A549 (cell line): ENCODE measurements around the gene NEDD8. TPM values are rescaled to one million over a fixed set of nuclear protein-coding genes. Genes with fewer than 3 reads are reported as not detected.

Experiments
- ATAC-seq, 2 experiments: fragments of 200-7000 bp in 1 of 2; fragments of >200 bp in 1 of 2; cut with Nextera tagmentation in 1 of 2; cut with Tn5 transposase in 1 of 2; 3 replicates each; pipeline versions ENCODE4 v1.8.0 to v1.9.1; 2018 to 2020; ENCODE audit warnings: mild to moderate bottlenecking in 1 of 2, moderate library complexity in 1 of 2
- CTCF ChIA-PET: fragments of 300-600 bp; sonication (Branson Sonifier 250); formaldehyde crosslinking; extraction: SDS; loops from one replicate; lab custom pipeline; 2021; ENCODE audit warnings: antibody characterized with exemption, inconsistent platforms; lab: Yijun Ruan, JAX
- POLR2A ChIA-PET: fragments of 350-600 bp; formaldehyde crosslinking; extraction: SDS; loops from one replicate; lab custom pipeline; 2021; ENCODE audit warnings: antibody characterized with exemption, inconsistent platforms; lab: Yijun Ruan, JAX
- DNase-seq, 2 experiments: peaks; one replicate each; pipeline versions ENCODE4 v3.0.0 to v3.0.0-alpha.2; 2011 to 2016; ENCODE audit warnings: low read depth in 1 of 2, low spot score in 1 of 2
- FAIRE-seq: peaks from 2 replicates; lab custom pipeline; 2011; peaks lifted over from hg19 to GRCh38; lab: Jason Lieb, UNC
- H3K27ac ChIP-seq, 2 experiments: fragments of >200 bp; sonication (Bioruptor Twin); formaldehyde crosslinking; 3 replicates each; pipeline ENCODE4 v1.5.1; 2016 to 2017
- H3K4me1 ChIP-seq: fragments of >200 bp; sonication (Bioruptor Twin); formaldehyde crosslinking; 3 replicates; pipeline ENCODE4 v1.6.1; 2016
- H3K4me2 ChIP-seq: fragments of >200 bp; sonication (Bioruptor Twin); formaldehyde crosslinking; 3 replicates; pipeline ENCODE4 v1.6.1; 2016
- H3K4me3 ChIP-seq: fragments of >200 bp; sonication (Bioruptor Twin); formaldehyde crosslinking; 3 replicates; pipeline ENCODE4 v1.5.1; 2016
- H3K9me3 ChIP-seq: fragments of >200 bp; sonication (Bioruptor Twin); formaldehyde crosslinking; 3 replicates; pipeline ENCODE4 v1.6.1; 2016
- CBX2 ChIP-seq: fragments of 200-600 bp; sonication (generic); IDR thresholded peaks from 2 replicates; pipeline ENCODE4 v1.6.1; 2016; ENCODE audit warnings: low read depth, mild to moderate bottlenecking, borderline replicate concordance
- CHD4 ChIP-seq: fragments of 200-600 bp; sonication (generic); IDR thresholded peaks from 2 replicates; pipeline ENCODE4 v1.6.1; 2016; ENCODE audit warnings: antibody characterized with exemption, mild to moderate bottlenecking, borderline replicate concordance
- FOSB ChIP-seq: fragments of 250-450 bp; sonication (Bioruptor Pico); IDR thresholded peaks from 2 replicates; pipeline ENCODE4 v1.5.0; 2020; ENCODE audit warnings: mild to moderate bottlenecking, moderate library complexity
- HDAC2 ChIP-seq: fragments of 200-600 bp; sonication (generic); IDR thresholded peaks from 2 replicates; pipeline ENCODE4 v1.6.1; 2016
- HEYL ChIP-seq: fragments of 250-450 bp; sonication (Bioruptor Pico); IDR thresholded peaks from 2 replicates; pipeline ENCODE4 v1.8.0; 2021; ENCODE audit warnings: mild to moderate bottlenecking, moderate library complexity
- HOXA7 ChIP-seq: fragments of 250-450 bp; sonication (Bioruptor Pico); IDR thresholded peaks from 2 replicates; pipeline ENCODE4 v1.5.0; 2020; ENCODE audit warnings: mild to moderate bottlenecking, moderate library complexity
- JUN ChIP-seq, 2 experiments: fragments of >200 bp; sonication (Bioruptor Twin); formaldehyde crosslinking; IDR thresholded peaks; 2 replicates in 1 of 2; 3 replicates in 1 of 2; pipeline ENCODE4 v1.6.1; 2016 to 2017
- KDM1A ChIP-seq: fragments of 200-600 bp; sonication (generic); IDR thresholded peaks from 2 replicates; pipeline ENCODE4 v1.6.1; 2016; ENCODE audit warnings: low read depth, mild to moderate bottlenecking
- KDM5A ChIP-seq: fragments of 200-600 bp; sonication (generic); IDR thresholded peaks from 2 replicates; pipeline ENCODE4 v1.6.1; 2016; ENCODE audit warnings: antibody characterized with exemption, mild to moderate bottlenecking
- MAFK ChIP-seq: fragments of 450-650 bp; IDR thresholded peaks from 2 replicates; pipeline ENCODE4 v1.6.1; 2014; ENCODE audit not compliant: partially characterized antibody
- MAZ ChIP-seq: fragments of 150-350 bp; IDR thresholded peaks from 2 replicates; pipeline ENCODE4 v1.6.1; 2014; ENCODE audit warnings: antibody characterized with exemption, low read depth, low read length, borderline replicate concordance
- PHF8 ChIP-seq: fragments of 200-600 bp; sonication (generic); IDR thresholded peaks from 2 replicates; pipeline ENCODE4 v1.6.1; 2016; ENCODE audit warnings: low read depth, mild to moderate bottlenecking, antibody characterized with exemption, moderate library complexity, borderline replicate concordance
- POLR2A ChIP-seq: IDR thresholded peaks from 2 replicates; pipeline ENCODE4 v1.6.1; 2012; ENCODE audit warnings: mild to moderate bottlenecking, low read length
- RARB ChIP-seq: fragments of 250-450 bp; sonication (Bioruptor Pico); IDR thresholded peaks from 2 replicates; pipeline ENCODE4 v1.8.0; 2021; ENCODE audit warnings: mild to moderate bottlenecking, moderate library complexity
- RCOR1 ChIP-seq: fragments of 150-350 bp; IDR thresholded peaks from 2 replicates; pipeline ENCODE4 v1.6.1; 2014; ENCODE audit warnings: antibody characterized with exemption, low read length, low read depth
- ZSCAN20 ChIP-seq: fragments of 250-450 bp; sonication (Bioruptor Pico); IDR thresholded peaks from 2 replicates; pipeline ENCODE4 v1.8.0; 2022; ENCODE audit warnings: mild to moderate bottlenecking, moderate library complexity
- WGBS: methylation state at CpG from one replicate; pipeline ENCODE4 v1.1.6; 2017; ENCODE audit errors: missing lambda C conversion rate; 5-methylcytosine and 5-hydroxymethylcytosine counted together
- polyA plus RNA-seq, 4 experiments: library from polyadenylated mRNA; depleted of rRNA in 3 of 4; stranded (reverse); fragments of >200 nt; fragmentation: RNase III in 1 of 4; extraction: RNeasy Plus Mini Kit Qiagen cat#74134 plus additional on column Dnase treatment in 1 of 4; gene quantifications; 2 replicates in 3 of 4; 3 replicates in 1 of 4; pipeline ENCODE4 v1.2.3, GENCODE V29; 2011 to 2017
- TF ChIP-seq, protein P1 (sequence below): fragments of 150-350 bp; IDR thresholded peaks from 2 replicates; pipeline ENCODE4 v1.6.1; 2014; ENCODE audit warnings: low read depth, mild to moderate bottlenecking, low read length
- TF ChIP-seq, protein P2 (sequence below): IDR thresholded peaks from 2 replicates; pipeline ENCODE4 v1.6.1; 2012
- TF ChIP-seq, protein P3 (sequence below): IDR thresholded peaks from 2 replicates; pipeline ENCODE4 v1.6.1; 2012

NEDD8 gene
- polyA plus RNA-seq, 2 of the 4 experiments (the other 2 are of a cell fraction), result 433 to 589 TPM

DNA sequence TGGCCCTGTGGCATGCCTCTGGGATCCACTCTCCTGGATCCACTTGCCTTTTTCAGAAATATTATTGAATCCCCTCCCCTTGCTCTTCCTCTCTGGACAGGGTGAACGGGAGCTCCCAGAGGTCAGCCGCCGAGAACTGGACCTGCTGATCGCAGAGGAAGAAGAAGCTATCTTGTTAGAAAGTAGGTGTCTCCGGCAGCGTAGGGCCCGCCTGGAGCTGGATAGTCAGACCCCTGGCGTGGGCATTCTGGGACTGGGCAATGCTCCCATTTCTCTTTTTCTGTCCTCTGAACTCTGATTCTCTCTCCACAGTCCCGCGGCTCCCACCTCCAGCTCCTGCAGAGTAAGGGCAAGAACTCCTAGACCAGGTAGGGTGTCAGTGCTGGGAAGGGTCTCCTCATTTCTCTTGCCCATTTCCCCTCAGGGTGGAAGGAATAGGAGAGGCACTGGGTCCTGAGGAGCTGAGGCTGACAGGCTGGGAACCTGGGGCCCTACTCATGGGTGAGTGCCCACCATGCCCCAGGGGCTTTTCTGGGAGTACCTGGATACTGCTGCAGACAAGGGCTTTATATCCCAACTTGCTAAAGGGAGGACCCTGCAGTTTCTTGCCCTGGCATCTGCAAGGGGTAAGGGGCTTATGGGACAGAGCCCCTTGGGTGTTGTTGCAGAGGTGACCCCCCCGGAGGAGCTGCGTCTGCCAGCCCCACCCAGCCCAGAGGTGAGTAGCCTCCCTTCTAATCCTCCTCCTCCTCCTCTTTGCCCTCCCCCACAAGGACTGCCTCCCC is 54.9 kb downstream of the NEDD8 start (continued):
- TF ChIP-seq, protein P1, sequence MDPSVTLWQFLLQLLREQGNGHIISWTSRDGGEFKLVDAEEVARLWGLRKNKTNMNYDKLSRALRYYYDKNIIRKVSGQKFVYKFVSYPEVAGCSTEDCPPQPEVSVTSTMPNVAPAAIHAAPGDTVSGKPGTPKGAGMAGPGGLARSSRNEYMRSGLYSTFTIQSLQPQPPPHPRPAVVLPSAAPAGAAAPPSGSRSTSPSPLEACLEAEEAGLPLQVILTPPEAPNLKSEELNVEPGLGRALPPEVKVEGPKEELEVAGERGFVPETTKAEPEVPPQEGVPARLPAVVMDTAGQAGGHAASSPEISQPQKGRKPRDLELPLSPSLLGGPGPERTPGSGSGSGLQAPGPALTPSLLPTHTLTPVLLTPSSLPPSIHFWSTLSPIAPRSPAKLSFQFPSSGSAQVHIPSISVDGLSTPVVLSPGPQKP, result no peak

DNA sequence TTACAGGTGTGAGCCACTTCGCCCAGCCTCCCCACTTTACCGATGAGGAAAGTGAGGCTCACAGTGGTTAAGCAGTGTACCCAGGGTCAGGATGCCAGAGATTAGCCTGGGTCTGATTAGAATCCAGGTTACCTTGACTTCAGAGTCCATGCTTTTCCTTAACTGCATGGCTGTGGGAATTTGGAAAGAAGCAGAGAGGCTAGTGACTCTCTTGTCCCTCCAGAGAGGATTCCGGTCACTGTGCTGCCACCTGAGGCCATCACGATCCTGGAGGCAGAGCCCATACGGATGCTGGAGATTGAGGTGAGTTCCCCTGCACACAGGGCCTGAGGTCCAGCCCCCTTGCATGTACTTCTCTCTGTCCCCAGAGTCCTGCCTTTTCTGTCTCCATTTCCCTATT is 55.6 kb downstream of the NEDD8 start:
- 87% methylated on average over 5 of the region's 5 CpGs for WGBS
- no peak overlapping the region for H3K4me3 ChIP-seq
- H3K27ac ChIP-seq, result no peak overlapping the region
- H3K9me3 ChIP-seq, result no peaks in the 10 kb centered on the region
- ChIA-PET CTCF (interaction anchor here (1.0 to 2.1 kb wide), 3 partner anchors 15 to 132 kb away, joined by 3 to 11 read pairs (median 4); partner anchors contain the start of gene IRF9), POLR2A (interaction anchor here (1.1 to 2.3 kb wide), 2 partner anchors 13 to 19 kb away, joined by 5 to 7 read pairs; partner anchors contain the start of genes IPO4 and TM9SF1)
- DNase-seq (no peak), ATAC-seq (no peak; a peak in 1 of 6 replicates), FAIRE-seq (no peak)
- TF ChIP-seq, protein P2, sequence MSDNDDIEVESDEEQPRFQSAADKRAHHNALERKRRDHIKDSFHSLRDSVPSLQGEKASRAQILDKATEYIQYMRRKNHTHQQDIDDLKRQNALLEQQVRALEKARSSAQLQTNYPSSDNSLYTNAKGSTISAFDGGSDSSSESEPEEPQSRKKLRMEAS, result no peak
- no peak for TF ChIP-seq MAFK
- no peaks in the 10 kb centered on the region for H3K4me1 ChIP-seq
- no peak overlapping the region for H3K4me2 ChIP-seq

DNA sequence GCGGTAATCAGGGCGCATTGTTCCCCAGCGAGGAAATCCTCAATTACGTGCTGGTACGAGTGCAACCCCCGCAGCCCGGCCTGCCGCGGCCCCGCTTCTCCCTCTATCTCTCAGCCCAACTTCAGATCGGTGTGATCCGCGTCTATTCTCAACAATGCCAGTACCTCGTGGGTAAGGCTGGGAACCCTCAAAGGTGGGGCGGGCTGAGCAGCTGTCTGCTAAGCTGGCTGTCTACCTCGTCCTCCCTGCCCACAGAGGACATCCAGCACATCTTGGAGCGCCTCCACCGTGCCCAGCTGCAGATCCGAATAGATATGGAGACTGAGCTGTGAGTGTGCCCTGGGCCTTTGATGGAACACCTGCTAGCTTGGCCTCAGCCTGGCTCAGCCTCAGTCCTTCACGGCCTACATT is 59.3 kb downstream of the NEDD8 start:
- Histone ChIP-seq H3K9me3 (no peaks in the 10 kb centered on the region), H3K4me3 (no peak overlapping the region), H3K4me2 (no peak overlapping the region), H3K4me1 (no peaks in the 10 kb centered on the region), H3K27ac (no peak overlapping the region)
- TF ChIP-seq, protein P3, sequence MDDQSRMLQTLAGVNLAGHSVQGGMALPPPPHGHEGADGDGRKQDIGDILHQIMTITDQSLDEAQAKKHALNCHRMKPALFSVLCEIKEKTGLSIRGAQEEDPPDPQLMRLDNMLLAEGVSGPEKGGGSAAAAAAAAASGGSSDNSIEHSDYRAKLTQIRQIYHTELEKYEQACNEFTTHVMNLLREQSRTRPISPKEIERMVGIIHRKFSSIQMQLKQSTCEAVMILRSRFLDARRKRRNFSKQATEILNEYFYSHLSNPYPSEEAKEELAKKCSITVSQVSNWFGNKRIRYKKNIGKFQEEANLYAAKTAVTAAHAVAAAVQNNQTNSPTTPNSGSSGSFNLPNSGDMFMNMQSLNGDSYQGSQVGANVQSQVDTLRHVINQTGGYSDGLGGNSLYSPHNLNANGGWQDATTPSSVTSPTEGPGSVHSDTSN, result no peak
- ChIA-PET CTCF (interaction anchor here (0.7 to 2.2 kb wide), 5 partner anchors 9 to 43 kb away, joined by 3 to 10 read pairs (median 3); partner anchors contain the start of gene IRF9), POLR2A (interaction anchor here (1.6 kb wide), 1 partner anchor 12 kb away, joined by 4 read pairs; the partner anchor contains the start of gene IRF9)
- FAIRE-seq (no peak), DNase-seq (no peak), ATAC-seq (peak in 1 of 2 experiments; percentile 19; a peak in 2 of 6 replicates)
- 89% methylated on average over 20 of the region's 20 CpGs for WGBS

DNA sequence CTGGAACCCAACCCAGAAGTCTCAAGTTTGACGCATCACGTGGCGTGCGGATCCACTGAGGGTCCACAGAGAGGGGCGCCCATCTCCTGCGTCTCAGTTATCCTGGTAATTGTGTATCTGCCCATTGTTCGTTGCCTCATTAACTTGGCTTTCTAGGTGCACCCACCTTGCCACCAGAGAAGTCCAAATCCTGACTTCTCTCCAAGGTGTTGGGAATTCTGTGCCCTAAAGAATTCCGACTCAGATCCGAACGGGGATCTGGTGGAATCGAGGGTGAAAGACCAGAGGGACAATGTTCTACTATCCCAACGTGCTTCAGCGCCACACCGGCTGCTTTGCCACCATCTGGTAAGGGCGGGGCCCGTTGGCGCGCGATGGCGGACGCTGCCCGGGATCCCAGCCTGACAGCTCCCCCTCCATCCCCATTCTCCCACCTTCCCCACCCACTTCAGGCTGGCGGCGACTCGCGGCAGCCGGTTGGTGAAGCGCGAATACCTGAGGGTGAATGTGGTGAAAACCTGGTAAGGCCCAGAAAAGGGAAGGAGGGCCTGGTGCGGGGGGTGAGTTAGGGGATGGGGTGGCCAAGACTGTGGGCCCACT is 59.8 kb downstream of the NEDD8 start:
- DNase-seq (no peak), FAIRE-seq (no peak), ATAC-seq (no peak; a peak in 1 of 6 replicates)
- WGBS, result 93% methylated on average over 30 of the region's 30 CpGs
- Histone ChIP-seq H3K4me1 (no peaks in the 10 kb centered on the region), H3K9me3 (no peaks in the 10 kb centered on the region), H3K4me2 (no peak overlapping the region), H3K4me3 (no peak overlapping the region), H3K27ac (no peak overlapping the region)
- CTCF ChIA-PET, result interaction anchor here (1.0 to 3.6 kb wide), 4 partner anchors 8 to 13 kb away, joined by 3 to 14 read pairs (median 8); partner anchors contain the start of gene IRF9
- POLR2A ChIA-PET, result interaction anchor here (1.6 kb wide), 1 partner anchor 11 kb away, joined by 4 read pairs; the partner anchor contains the start of gene IRF9
- TF ChIP-seq, protein P2, result no peak
- no peak for TF ChIP-seq HEYL
- TF ChIP-seq CBX2, result no peak
- TF ChIP-seq CHD4, result no peak
- TF ChIP-seq ZSCAN20, result no peak
- TF ChIP-seq FOSB, result no peak
- TF ChIP-seq MAZ, result no peak
- TF ChIP-seq KDM5A, result no peak
- TF ChIP-seq POLR2A, result no peak
- TF ChIP-seq, protein P1, result no peak
- no peak for TF ChIP-seq PHF8
- TF ChIP-seq, protein P3, result no peak
- TF ChIP-seq RARB (CRISPR knock-in tag), result no peak
- no peak for TF ChIP-seq MAFK
- no peak for TF ChIP-seq JUN (IDR thresholded peaks at IDR 0.05)
- TF ChIP-seq HDAC2, result no peak
- TF ChIP-seq HOXA7 (CRISPR knock-in tag), result no peak
- no peak for TF ChIP-seq RCOR1
- TF ChIP-seq KDM1A, result no peak
